Measurements from ENCODE around the gene EFNA5.
A peak's percentile ranks its signal among the peaks of the same experiment; 100 is the strongest.
"Not testable (repeated sequence)": the region's sequence is repeated elsewhere in the genome, so short reads cannot be mapped to it uniquely, and the experiment has no call there.

The EFNA5 gene

DNA sequence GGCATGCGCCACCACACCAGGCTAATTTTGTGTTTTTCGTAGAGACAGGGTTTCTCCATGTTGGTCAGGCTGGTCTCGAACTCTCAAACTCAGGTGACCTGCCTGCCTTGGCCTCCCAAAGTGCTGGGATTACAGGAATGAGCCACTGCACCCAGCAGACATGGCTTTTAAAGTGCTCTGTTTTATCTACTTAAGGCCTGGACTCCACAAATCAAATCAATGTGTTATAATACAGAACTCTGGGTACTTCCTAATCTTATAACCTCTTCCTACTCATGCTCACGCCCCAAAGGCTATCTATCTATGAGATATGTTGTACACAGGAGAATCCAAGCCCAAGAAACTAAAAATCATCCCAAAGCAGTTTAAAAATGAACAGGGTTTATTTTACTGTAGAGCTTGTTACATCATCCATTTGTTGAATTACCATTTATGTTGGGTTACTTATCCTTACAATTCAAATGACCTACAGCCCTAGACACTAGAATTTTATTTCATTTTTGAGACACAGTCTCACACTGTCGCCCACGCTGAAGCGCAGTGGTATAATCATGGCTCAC, 155.1 kb downstream of the EFNA5 start:
- no peak for DNase-seq

DNA sequence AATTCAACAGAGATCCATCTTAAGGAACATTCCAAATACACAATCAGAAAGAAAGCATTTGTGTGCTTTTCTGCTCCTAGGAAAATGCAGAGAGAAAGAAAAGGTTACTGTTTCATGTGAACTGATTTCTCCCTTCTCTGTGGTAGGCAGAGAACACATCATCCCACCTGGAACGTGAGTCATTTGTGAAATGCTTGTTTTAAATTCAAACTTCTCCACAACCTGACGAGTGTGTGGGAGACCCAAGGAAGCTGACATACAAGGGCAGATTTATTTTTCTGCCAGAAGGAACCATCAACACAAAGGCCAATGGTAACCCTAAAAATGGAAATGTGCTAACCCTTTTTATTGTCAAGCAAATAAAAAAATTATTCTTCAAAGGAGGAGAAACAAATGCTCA, 156.4 kb downstream of the EFNA5 start:
- no peak for DNase-seq

DNA sequence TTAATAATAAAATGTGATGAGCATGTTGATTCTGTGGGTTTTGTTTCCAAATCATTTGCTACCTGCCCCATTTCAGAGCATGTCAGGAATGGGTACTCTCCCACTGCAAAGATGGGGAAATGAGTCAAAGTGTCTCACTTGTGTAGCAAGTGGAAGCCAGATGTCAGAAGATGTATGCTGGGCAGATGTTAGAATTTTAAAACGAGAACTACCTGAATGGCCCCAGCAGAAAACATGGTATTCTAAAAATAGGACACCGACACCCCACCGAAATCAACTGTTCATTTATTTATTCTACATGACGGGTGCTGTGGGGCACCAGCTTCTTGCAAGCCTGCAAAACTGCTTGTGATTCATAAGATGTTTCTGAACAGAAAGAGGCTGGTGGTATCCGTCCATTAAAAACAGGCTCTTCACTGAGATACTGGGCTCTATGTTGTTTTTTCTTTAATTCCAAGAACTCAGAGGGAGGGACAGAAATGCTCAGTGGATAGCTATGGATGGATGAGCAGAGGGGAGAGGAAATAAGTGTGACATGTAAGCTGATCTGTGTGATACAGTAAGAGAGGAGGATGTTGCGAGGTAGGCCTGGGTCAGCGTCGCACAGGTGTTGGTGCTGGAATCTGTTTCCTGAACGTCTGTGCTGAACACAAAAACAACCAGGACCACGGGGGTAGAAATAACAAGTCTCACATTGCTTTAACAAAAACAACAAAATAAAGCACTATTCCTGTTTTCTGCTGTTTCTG, 157.2 kb downstream of the EFNA5 start:
- no peak for DNase-seq

DNA sequence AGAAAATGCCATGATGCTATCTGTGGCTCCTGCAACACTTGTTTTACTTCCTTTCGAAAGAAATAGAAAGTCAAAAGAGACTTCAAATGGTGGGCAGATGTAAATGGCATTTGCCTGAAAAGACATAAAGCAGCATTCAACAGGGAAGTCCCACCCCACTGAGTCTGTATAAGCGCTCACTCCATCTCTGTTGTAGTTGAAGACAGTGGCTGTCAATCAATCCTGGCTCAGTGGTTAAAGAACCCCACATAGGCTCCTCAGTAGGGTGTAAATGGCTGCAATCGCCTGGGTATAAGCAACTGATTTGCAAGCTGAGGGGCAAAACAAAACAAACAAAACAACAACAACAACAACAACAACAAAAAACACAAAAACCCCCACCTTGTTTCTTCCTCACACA, 158.7 kb downstream of the EFNA5 start:
- no peak for DNase-seq

DNA sequence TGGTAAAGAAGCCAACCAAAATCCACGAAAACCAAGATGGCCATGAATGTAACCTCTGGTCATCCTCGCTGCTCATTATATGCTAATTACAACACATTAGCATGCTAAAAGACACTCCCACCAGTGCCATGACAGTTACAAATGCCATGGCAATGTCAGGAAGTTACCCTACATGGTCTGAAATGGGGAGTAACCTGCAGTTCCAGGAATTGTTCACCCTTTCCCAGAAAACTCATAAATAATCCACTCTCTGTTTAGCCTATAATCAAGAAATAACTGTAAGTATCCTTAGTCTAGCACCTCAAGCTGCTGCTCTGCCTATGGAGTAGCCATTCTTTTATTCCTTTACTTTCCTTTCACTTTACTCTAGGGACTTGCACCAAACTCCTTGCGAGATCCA, 160.6 kb downstream of the EFNA5 start:
- DNase-seq: no peak

DNA sequence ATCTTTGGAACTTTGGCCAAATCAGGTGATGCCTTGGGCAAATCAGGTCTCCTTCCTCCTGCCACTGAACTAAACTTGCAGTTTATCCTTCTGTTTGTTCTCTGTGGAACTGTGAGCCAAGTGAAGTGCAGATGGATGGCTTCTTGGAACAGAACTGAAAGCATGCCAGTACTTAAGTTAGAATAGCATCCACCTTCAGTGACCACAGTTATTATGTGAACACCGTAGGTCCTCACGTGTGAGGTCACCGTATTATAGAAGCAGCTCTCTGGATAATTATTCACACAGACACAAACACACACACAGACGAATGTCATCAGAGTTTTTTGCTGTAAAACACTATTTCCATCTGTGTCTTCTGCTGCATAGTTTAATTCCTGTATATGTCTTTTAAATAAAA, 162.6 kb downstream of the EFNA5 start:
- DNase-seq: no peak

DNA sequence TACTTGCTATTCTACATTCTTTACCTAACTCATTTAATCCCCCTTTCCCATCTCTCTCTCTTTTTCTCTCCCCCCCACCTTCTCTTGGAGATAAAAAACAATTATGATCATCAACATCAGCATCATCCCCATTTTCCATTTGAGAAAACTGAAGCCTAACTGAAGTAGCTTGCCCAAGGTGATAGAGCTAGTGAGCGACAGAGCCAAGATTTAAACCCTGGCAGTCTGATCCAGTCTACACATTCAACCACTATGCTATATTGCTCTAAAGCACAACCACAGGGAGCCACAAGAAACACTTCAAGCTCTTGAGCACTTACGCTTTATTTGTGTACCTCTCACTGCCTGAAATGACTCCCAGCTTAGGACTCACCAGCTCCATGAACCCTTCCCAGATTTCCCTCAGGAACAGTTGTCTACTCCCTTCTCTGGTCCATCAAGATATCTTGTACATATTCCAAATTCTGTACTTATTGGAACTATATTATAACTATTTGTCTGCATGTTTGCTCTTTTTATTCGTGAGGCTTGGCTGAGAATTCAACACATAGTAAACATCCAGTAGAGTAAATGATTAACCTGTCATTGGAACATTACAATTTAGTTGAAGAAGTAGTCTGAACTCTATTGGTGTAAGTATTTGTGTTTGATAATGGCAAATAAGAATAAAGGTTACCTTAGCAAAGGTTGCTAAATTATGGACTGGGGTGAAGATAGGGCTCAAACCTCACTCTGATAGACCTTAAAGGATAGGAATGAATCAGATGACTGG, 164.8 kb downstream of the EFNA5 start:
- DNase-seq: no peak

DNA sequence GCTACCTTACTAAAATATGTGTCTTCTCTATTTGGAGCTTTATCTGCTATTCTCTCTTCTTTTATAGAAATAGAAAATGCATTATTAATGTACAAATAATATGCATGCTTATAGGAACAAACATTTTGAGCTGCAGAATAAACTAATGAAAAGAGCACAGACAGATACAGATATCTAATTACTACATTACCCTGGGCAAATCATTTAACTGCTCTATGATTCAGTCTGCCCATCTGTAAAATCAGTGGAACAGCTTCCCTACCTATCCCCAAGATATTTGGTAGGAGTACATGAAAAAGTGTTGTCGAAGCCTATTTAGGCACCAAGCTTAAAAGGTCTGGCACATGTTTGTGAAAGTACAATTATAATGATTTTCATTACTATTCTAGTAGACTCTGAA, 166.3 kb downstream of the EFNA5 start:
- no peak for DNase-seq

DNA sequence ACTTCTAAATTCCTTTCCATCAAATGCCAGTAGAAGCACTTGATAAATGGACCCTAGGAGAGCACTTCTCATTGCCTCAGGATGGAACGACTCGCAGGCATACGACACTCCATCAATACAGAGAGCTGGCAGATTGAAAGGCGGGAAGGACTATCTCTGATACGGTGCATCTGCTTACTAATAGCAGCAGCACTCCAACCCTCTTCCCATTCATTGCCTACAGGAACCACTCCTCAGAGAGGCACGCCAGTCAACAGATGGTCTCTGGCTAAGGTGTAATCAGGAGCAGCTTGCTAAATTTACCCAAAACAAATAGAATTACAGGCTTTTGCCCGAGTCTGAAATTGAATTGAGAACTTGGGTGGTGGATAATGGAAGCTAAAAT, 168.1 kb downstream of the EFNA5 start:
- no peak for DNase-seq

DNA sequence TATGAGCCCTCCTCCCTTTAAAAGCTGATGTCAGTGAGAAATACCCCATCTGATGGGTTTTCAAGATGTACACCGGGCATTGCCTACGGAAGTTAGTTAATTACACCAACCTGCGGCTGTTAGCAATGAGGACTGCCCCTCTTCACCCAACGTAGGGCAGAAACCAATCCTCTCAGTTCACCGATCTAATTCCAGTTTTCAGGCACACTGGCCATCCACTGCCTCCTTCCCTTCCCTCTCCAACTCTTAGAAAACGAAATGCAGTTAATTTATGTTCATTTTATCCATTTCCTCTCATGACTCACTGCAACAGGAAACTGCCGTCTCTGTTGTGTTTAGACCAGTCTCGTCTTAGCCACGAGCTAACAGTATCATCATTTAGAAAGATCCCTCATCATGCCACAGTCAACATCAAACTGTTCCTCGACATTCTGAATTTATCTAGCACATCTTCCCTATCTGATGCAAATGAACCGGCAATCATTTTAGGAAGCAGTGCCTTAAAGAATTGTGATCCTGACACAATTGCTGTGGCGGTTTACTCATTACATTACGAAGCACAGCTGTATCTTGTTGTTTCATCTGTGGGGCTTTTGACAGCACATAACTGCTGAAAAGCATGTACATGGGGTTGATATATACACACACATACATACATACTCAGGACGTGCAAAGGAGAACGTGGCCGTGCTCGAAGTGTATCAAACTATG, 168.6 kb downstream of the EFNA5 start:
- peak; percentile 29 for DNase-seq

DNA sequence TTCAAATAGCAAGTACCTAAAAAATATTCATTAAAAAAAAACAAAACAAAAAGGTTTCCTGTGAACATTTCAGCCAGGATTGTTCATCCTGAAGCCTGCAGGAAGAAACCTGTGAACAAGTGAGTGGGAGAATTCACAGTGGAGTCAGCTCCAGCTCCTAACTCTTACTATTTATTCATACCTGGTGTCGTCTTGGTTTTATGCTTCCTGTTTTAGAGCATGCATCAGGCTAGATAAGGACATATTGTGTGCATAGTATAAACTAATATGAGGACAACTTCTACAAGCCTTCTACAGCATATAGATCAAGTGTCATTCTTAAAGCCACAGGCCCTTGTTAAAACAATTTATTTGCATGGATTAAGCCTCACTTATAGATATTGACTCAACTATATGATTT, 169.9 kb downstream of the EFNA5 start:
- no peak for DNase-seq

DNA sequence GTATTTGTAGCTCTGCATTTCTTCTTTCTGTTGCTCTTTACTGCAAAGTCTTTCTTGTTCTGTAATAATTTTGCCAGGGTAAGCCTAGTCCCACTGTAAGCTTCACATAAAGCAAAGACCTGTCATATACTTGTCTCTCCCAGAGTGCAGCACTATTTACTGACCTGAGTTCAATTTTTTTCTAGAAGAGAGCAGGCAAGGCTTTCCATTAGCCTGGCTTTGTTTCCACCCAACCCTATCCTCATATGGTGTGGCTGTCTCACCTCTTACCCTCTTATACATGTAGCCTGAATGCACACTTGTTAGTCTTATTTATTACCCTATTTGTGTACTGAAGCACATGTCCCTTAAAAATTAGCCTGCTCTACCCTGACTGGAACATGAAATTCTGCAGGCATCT, 170.4 kb downstream of the EFNA5 start:
- no peak for DNase-seq

DNA sequence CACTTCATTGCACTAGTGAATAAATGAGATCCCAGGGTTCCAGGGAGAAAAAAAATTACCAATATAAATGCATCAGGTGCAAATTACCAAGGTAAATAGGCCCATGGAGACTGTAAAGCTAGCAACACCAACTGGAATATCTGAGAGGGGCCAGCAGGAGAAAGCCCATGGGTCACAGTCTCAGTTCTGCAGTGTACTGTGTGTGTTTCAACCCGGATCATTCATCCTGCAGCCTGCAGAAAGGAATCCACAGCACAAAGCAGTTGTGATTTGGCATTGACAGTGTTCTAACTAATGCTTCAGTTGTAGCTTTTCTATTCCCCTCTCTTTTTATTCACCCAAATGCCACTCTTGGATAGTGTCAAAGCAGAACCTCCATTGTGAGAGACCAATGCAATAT, 171.0 kb downstream of the EFNA5 start:
- no peak for DNase-seq

DNA sequence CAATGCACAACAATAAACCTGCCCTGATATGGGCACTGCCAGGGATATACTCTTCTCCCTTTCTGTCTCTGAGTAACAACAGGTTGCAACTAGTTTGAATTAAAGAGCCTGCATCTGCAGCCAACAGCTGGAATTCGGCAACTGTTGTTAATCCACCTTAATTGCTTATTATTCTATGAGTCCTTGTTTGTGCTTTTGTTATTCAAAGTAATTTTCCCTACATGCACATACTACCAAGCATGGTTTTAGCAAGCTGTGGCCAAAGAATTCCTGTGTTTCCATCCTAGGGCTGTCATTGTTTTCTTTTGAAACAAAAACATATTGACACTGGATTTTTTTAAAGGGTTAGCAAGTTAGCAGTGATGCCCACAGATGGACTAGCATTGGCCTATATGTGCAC, 171.5 kb downstream of the EFNA5 start:
- no peak for DNase-seq

DNA sequence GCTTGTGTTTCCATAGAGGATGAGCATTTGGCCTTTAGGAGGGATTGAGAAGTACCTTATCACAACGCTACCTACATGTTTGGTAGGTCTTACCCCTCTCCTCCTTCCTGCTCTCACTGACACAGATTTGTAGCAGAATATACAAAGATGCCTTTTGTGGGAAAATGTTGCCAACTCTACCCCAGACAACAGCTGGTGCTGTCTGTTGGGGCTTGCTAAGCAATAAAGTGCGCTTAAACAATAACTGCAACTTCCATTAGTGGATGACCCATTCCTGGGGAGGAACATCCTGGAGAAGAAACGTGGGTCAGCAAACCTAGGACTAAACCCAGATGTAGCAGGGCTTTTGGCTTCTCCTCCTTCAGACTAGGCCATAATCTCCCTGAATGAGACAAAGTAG, 174.3 kb downstream of the EFNA5 start:
- DNase-seq: no peak

DNA sequence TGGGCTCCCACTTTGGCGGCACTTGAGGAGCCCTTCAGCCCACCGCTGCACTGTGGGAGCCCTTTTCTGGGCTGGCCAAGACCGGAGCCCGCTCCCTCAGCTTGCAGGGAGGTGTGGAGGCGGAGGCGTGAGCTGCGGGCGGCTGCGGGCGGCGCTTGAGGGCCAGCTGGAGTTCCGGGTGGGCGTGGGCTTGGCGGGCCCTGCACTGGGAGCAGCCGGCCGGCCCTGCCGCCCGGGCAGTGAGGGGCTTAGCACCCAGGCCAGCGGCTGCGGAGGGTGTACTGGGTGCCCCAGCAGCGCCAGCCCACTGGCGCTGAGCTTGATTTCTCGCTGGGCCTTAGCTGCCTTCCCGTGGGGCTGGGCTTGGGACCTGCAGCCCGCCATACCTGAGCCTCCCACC, 176.6 kb downstream of the EFNA5 start:
- not testable (repeated sequence) for DNase-seq

DNA sequence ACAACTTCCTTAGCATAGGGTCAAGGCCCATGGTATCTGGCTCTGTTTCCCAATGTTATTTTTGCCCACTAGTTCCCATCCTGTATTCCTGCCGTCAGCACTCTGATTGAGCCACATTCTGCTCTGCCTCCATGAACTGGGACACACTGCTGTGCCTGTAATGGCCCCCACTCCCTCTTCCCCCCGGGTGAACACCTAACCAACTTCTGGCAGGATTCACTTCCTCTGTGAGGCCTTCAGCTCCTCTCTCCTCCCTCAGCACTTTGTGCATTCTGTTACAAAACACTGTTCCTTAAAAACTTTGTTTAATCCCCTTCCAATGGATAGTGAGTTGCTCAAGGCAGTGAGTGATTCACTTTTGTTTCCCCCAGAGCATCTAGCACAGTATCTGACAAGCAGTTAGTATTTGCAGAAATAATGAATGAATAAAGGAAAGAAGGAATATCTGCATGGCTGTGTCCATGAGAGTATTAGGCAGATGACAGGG, 183.6 kb downstream of the EFNA5 start:
- no peak for DNase-seq

DNA sequence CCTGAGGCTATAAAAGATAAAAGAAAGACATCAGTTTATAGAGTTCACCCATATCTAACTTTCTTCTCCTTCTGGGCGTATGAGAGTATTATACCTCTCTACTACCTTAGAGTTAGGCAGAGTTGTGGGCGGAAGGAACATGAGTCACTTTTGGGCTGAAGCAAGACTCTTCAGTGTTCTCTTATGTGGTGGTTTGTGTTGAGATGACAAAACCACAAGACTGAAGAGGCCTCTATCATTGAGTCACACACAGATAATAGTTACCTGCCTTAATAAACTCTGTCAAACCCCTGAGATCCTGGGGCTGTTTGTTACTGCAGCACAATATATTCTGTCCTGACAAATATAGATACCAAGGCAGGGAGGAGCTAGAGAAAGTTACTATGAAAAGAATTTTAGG, 184.2 kb downstream of the EFNA5 start:
- DNase-seq: peak; percentile 49

DNA sequence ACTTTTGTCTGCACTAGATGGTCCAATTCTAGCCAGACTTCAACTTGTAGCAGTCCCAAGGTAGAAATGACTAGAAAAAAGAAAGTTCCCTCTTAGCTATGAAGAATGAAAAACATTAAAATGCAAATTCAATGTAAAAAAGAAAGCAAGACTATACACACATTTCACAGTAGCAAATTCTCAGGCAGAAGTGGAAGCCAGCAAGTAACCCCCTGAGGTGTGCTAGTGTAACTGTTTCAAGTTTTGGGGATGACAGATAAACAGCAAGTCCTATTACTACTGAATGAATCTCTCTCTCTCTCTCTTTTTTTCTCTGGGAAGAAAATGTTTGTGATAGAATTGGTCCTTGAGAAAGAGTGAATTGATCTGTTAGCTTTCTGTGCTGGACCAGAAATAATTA, 185.6 kb downstream of the EFNA5 start:
- no peak for DNase-seq

DNA sequence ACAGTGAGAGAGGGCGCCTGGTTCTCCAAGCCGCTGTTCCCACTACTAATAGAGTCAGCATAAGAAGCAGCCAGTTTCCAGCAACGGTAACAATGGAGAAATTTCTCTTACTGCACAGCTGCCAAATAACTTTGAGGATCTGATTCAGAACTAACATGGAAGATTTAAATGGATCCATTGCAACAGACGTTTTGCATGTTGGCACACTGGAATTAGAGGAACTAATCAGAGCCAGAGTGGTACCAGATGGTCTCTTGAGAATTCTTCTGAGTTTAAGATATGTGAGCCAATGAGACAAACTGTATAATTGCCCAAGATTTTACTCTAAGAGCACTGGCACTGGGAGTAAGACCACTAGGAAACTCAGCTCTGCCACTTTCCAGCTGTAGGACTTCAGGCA, 186.5 kb downstream of the EFNA5 start:
- DNase-seq: no peak

DNA sequence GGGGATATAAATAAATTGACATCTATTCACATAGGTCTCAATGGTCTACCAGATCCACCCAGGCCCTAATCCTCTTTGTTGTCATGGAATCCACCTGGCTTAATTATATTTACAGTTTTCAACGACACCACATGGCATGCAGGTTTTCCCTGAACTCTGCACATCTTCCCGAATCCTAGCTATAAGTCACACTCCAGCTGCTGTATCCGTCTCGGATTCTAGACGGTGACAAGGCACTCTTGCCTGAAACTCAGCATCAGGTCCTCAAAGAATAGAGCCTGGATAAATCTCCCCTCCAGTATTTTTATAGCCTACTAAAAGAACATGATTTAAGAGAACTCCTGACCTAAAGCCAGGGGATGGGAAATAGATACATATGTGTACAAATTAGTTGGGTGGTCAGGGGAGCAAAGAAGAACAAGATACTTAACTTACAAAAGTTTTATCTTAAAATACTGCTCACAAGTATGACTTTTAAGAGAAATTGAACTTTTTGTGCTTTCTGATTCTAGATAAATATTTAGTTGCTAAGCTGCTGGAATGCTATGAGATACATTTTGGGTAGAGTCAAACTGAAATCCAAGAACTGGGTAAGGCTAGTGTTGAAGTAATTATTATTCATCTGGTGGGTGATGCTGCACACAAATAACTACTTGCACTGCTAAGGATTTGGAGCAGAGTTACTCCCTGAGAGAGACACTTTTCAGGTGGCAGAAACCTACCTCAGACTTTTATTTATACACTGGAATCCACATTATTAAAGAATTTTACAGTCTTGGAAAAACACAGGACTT, 187.3 kb downstream of the EFNA5 start:
- no peak for DNase-seq

DNA sequence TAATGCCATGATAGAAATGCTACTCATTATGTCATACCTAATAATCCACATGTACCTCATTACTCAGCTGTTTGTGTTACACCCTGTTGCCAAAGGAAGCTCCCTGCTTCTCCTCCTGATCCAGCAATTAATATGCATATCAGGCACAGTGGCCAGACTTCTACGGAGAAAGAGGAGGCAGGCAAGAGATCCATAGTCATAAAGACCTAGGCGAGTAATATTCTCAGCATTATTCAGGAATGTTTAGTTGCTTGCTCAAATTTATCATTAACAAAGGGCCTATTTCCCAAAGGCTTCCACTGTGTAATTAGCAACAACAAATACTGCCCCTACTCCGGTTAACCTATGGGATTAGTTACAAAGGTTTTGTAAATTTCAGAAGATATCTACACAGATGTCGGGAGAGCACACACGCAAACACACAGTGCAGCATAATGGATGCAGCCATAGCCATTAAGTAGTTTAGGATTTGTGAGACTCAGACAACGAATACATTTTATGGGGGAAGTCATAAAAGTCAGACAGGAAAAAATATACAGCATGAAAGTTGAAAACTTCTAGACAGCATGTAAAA, 192.6 kb downstream of the EFNA5 start:
- DNase-seq: no peak
